GM23338 (cell line): ENCODE measurements around the gene RUNX1. TPM values are rescaled to one million over a fixed set of nuclear protein-coding genes. Genes with fewer than 3 reads are reported as not detected.

Experiments used
- ATAC-seq: fragments of 200-7000 bp; cut with Tn5 transposase; 3 replicates; pipeline ENCODE4 v1.9.1; 2020
- DNase-seq: peaks from one replicate; pipeline ENCODE4 v3.0.0-alpha.2; 2015; ENCODE audit warnings: low spot score
- H2AFZ ChIP-seq: fragments of 200-600 bp; sonication (generic); 2 replicates; pipeline ENCODE4 v1.8.0; 2016; ENCODE audit warnings: antibody characterized with exemption, mild to moderate bottlenecking, moderate library complexity
- H3F3A ChIP-seq: fragments of 200-600 bp; sonication (generic); replicated peaks from 2 replicates; pipeline ENCODE4 v1.8.0; 2017; ENCODE audit warnings: antibody characterized with exemption, mixed run types, low read depth
- H3K27ac ChIP-seq: fragments of 200-600 bp; sonication (generic); 2 replicates; pipeline ENCODE4 v1.6.1; 2016; ENCODE audit warnings: low read depth
- H3K27me3 ChIP-seq: fragments of 200-600 bp; sonication (generic); 2 replicates; pipeline ENCODE4 v1.8.0; 2016; ENCODE audit warnings: mild to moderate bottlenecking, mixed run types, moderate library complexity; ENCODE audit not compliant: insufficient read depth
- H3K36me3 ChIP-seq: fragments of 200-600 bp; sonication (generic); 2 replicates; pipeline ENCODE4 v1.8.0; 2016; ENCODE audit warnings: mild to moderate bottlenecking; ENCODE audit not compliant: insufficient read depth
- H3K4me1 ChIP-seq: fragments of 200-600 bp; sonication (generic); 2 replicates; pipeline ENCODE4 v1.8.0; 2016; ENCODE audit warnings: mild to moderate bottlenecking, moderate library complexity; ENCODE audit not compliant: insufficient read depth
- H3K4me2 ChIP-seq: fragments of 200-600 bp; sonication (generic); 2 replicates; pipeline ENCODE4 v1.7.1; 2017; ENCODE audit warnings: mixed run types
- H3K4me3 ChIP-seq: fragments of 200-600 bp; sonication (generic); 2 replicates; pipeline ENCODE4 v1.6.1; 2016; ENCODE audit warnings: mixed run types
- H3K79me2 ChIP-seq: fragments of 200-600 bp; sonication (generic); replicated peaks from 2 replicates; pipeline ENCODE4 v1.8.0; 2017; ENCODE audit warnings: mild to moderate bottlenecking; ENCODE audit not compliant: insufficient read depth
- H3K9me2 ChIP-seq: fragments of 200-600 bp; sonication (generic); 2 replicates; pipeline ENCODE4 v1.8.0; 2017; ENCODE audit not compliant: insufficient read depth
- H4K20me1 ChIP-seq: fragments of 200-600 bp; sonication (generic); replicated peaks from 2 replicates; pipeline ENCODE4 v1.8.0; 2017; ENCODE audit warnings: mild to moderate bottlenecking; ENCODE audit not compliant: insufficient read depth
- H3K27ac Mint-ChIP-seq: 2 replicates; pipeline ENCODE4 v1.8.0; 2020; ENCODE audit warnings: inconsistent platforms, mild to moderate bottlenecking, moderate library complexity, mixed read lengths
- H3K27me3 Mint-ChIP-seq: 3 replicates; pipeline ENCODE4 v1.8.0; 2022; ENCODE audit warnings: low read depth, mild to moderate bottlenecking, moderate library complexity, mixed read lengths, inconsistent platforms; ENCODE audit not compliant: insufficient read depth, poor library complexity
- H3K36me3 Mint-ChIP-seq: 3 replicates; pipeline ENCODE4 v1.8.0; 2021; ENCODE audit warnings: low read depth, mild to moderate bottlenecking, inconsistent platforms, moderate library complexity, mixed read lengths
- H3K4me1 Mint-ChIP-seq: 3 replicates; pipeline ENCODE4 v1.8.0; 2020; ENCODE audit warnings: mild to moderate bottlenecking, inconsistent platforms, mixed read lengths
- H3K4me3 Mint-ChIP-seq: 3 replicates; pipeline ENCODE4 v1.8.0; 2021; ENCODE audit warnings: moderate library complexity, mild to moderate bottlenecking, inconsistent platforms, mixed read lengths
- H3K9me3 Mint-ChIP-seq: 3 replicates; pipeline ENCODE4 v1.8.0; 2020; ENCODE audit warnings: moderate library complexity, mild to moderate bottlenecking, inconsistent platforms, mixed read lengths
- CREB1 ChIP-seq: fragments of 250-450 bp; sonication (Bioruptor Pico); IDR thresholded peaks from 2 replicates; pipeline ENCODE4 v1.5.0; 2020; ENCODE audit warnings: low read depth, mild to moderate bottlenecking, moderate library complexity
- EZH2 ChIP-seq: fragments of 200-600 bp; sonication (generic); IDR thresholded peaks from one replicate; pipeline ENCODE4 v1.8.0; 2017; ENCODE audit warnings: antibody characterized with exemption, mild to moderate bottlenecking, low read depth; ENCODE audit not compliant: unreplicated experiment
- JUNB ChIP-seq: IDR thresholded peaks from one replicate; pipeline ENCODE4 v1.6.1; 2016; ENCODE audit warnings: antibody characterized with exemption; ENCODE audit not compliant: unreplicated experiment
- NANOG ChIP-seq: IDR thresholded peaks from 2 replicates; pipeline ENCODE4 v1.6.1; 2016; ENCODE audit warnings: antibody characterized with exemption, borderline replicate concordance
- POLR2AphosphoS5 ChIP-seq: IDR thresholded peaks from 2 replicates; pipeline ENCODE4 v1.6.1; 2016; ENCODE audit warnings: antibody characterized with exemption, low read depth
- REST ChIP-seq: IDR thresholded peaks from one replicate; pipeline ENCODE4 v1.6.1; 2018; ENCODE audit warnings: antibody characterized with exemption; ENCODE audit not compliant: unreplicated experiment
- STAT1 ChIP-seq: IDR thresholded peaks from one replicate; pipeline ENCODE4 v1.6.1; 2016; ENCODE audit warnings: antibody characterized with exemption; ENCODE audit not compliant: unreplicated experiment
- ZNF114 ChIP-seq: fragments of 250-450 bp; sonication (Bioruptor Pico); IDR thresholded peaks from 2 replicates; pipeline ENCODE4 v1.5.0; 2020; ENCODE audit warnings: mild to moderate bottlenecking, moderate library complexity
- ZNF331 ChIP-seq: fragments of 250-450 bp; sonication (Bioruptor Pico); IDR thresholded peaks from 2 replicates; pipeline ENCODE4 v1.5.0; 2020; ENCODE audit warnings: low read depth, mild to moderate bottlenecking, moderate library complexity
- ZNF462 ChIP-seq: fragments of 250-450 bp; sonication (Bioruptor Pico); IDR thresholded peaks from 2 replicates; pipeline ENCODE4 v1.5.0; 2020; ENCODE audit warnings: mild to moderate bottlenecking, moderate library complexity
- polyA plus RNA-seq: library from polyadenylated mRNA; unstranded; fragments of >200 nt; fragmentation: Nextera tagmentation; extraction: Ambion mirVana; gene quantifications from 2 replicates; pipeline ENCODE4 v1.2.1, GENCODE V29; 2016
- total RNA-seq: library from RNA; depleted of rRNA; stranded (reverse); fragments of >200 nt; shearing (Covaris generic); gene quantifications from 2 replicates; pipeline ENCODE4 v1.2.3, GENCODE V29; 2014

The RUNX1 gene
- total and polyA plus RNA-seq, 2 experiments from 2014 or later, result 0.29 to 1.1 TPM

GRCh38 chr21:34987501-34988072, 61.5 kb downstream of the RUNX1 start:
- no peak overlapping the region; the same call in 1 of the 2 replicates for H2AFZ ChIP-seq
- H3K4me3 Mint-ChIP-seq, result no peak overlapping the region
- H3K9me2 ChIP-seq, result no peaks in the 10 kb centered on the region
- H3K27ac ChIP-seq, result no peak overlapping the region
- no peak for TF ChIP-seq REST
- TF ChIP-seq NANOG, result no peak
- no peak for TF ChIP-seq STAT1
- TF ChIP-seq POLR2AphosphoS5, result no peak
- H3K36me3 ChIP-seq, result no peaks in the 10 kb centered on the region
- H3K36me3 Mint-ChIP-seq, result no peaks in the 10 kb centered on the region
- no peaks in the 10 kb centered on the region for H3K79me2 ChIP-seq
- no peak overlapping the region for H3K4me2 ChIP-seq
- H3F3A ChIP-seq, result no peaks in the 10 kb centered on the region
- H3K4me1 ChIP-seq, result no peaks in the 10 kb centered on the region
- no peak overlapping the region for H3K4me3 ChIP-seq
- ATAC-seq, result no peak
- peaks cover 7% of the 10 kb centered on the region for H3K27me3 Mint-ChIP-seq
- 0 out of 2 replicates have a peak overlapping the region, but pooled peaks have one; percentile 70 for H3K27ac Mint-ChIP-seq
- no peak for DNase-seq
- no peaks in the 10 kb centered on the region for H3K9me3 Mint-ChIP-seq
- H4K20me1 ChIP-seq, result no peaks in the 10 kb centered on the region
- H3K27me3 ChIP-seq, result no peaks in the 10 kb centered on the region
- peaks cover 9% of the 10 kb centered on the region for H3K4me1 Mint-ChIP-seq

- Mint-ChIP-seq H3K27me3 (peaks cover 7% of the 10 kb centered on the region), H3K4me1 (peaks cover 9% of the 10 kb centered on the region), H3K4me3 (no peak overlapping the region), H3K36me3 (no peaks in the 10 kb centered on the region), H3K27ac (0 out of 2 replicates have a peak overlapping the region, but pooled peaks have one; percentile 70), H3K9me3 (no peaks in the 10 kb centered on the region)
- ATAC-seq (peak; percentile 89), DNase-seq (peak; percentile 43)
- Histone ChIP-seq H4K20me1 (no peaks in the 10 kb centered on the region), H3K4me1 (no peaks in the 10 kb centered on the region), H3K36me3 (no peaks in the 10 kb centered on the region), H3K4me3 (no peak overlapping the region), H3K79me2 (no peaks in the 10 kb centered on the region), H2AFZ (no peak overlapping the region; the same call in none of the 2 replicates), H3F3A (no peaks in the 10 kb centered on the region), H3K4me2 (no peak overlapping the region), H3K9me2 (no peaks in the 10 kb centered on the region), H3K27ac (no peak overlapping the region), H3K27me3 (no peaks in the 10 kb centered on the region)
- no peak for TF ChIP-seq NANOG
- TF ChIP-seq CREB1 (CRISPR knock-in tag), result no peak
- TF ChIP-seq ZNF114 (CRISPR knock-in tag), result no peak
- TF ChIP-seq ZNF331 (CRISPR knock-in tag), result no peak
- no peak for TF ChIP-seq EZH2
- TF ChIP-seq ZNF462 (CRISPR knock-in tag), result no peak
- no peak for TF ChIP-seq JUNB
Measured at GRCh38 chr21:34986561-34987500, 62.3 kb downstream of the RUNX1 start.
